Thyroid gland (tissue), 4 donors: ENCODE data around the gene RPUSD4. TPM values are rescaled to one million over a fixed set of nuclear protein-coding genes. Genes with fewer than 3 reads are reported as not detected.

Experiments
- DNase-seq, 2 donors: peaks; one replicate each; pipeline ENCODE4 v3.0.0-alpha.2; 2019
- H3K27ac ChIP-seq, 3 donors: fragments of 200-600 bp; sonication (generic); 1 replicate in 2 of 3; 2 replicates in 1 of 3; pipeline ENCODE4 v1.5.1; 2016 to 2019; ENCODE audit warnings: mild to moderate bottlenecking in 1 of 3, moderate library complexity in 1 of 3
- H3K27me3 ChIP-seq: fragments of 200-600 bp; sonication (generic); one replicate; pipeline ENCODE4 v1.5.1; 2019
- H3K36me3 ChIP-seq, 2 donors: fragments of 200-600 bp; sonication (generic); one replicate each; pipeline ENCODE4 v1.5.1; 2016 to 2019
- H3K4me1 ChIP-seq, 2 donors: fragments of 200-600 bp; sonication (generic); one replicate each; pipeline ENCODE4 v1.5.1; 2017 to 2019
- H3K4me3 ChIP-seq, 3 donors: fragments of 200-600 bp; sonication (generic); replicated peaks in 1 of 3; 1 replicate in 2 of 3; 2 replicates in 1 of 3; pipeline ENCODE4 v1.5.1; 2016; ENCODE audit warnings: mild to moderate bottlenecking in 1 of 3
- H3K9me3 ChIP-seq: fragments of 200-600 bp; sonication (generic); one replicate; pipeline ENCODE4 v1.5.1; 2017
- POLR2A ChIP-seq, 2 donors: fragments of 450-650 bp; IDR thresholded peaks; one replicate each; pipeline ENCODE4 v1.6.1; 2017; ENCODE audit warnings: antibody characterized with exemption in 2 of 2, mild to moderate bottlenecking in 2 of 2, moderate library complexity in 1 of 2
- WGBS, 2 donors: methylation state at CpG; one replicate each; pipeline ENCODE4 v1.1.5; 2017; 5-methylcytosine and 5-hydroxymethylcytosine counted together
- intact Hi-C: fragments of 100-400 bp; cut with DNase I; formaldehyde crosslinking; loops from one replicate; pipeline ENCODE4 v1.15.1; 2023
- total RNA-seq, 4 donors: library from RNA; depleted of rRNA; stranded (reverse); fragments of >200 nt; gene quantifications; one replicate each; pipeline ENCODE4 v1.2.3, GENCODE V29; 2016
- TF ChIP-seq, protein P1 (sequence below), 6 experiments: fragments of 200-600 bp in 3 of 6; fragments of 450-650 bp in 3 of 6; sonication (generic) in 3 of 6; IDR thresholded peaks; one replicate each; pipeline ENCODE4 v1.5.1; 2016 to 2019; ENCODE audit warnings: antibody characterized with exemption in 6 of 6, mild to moderate bottlenecking in 2 of 6, inconsistent platforms in 1 of 6, moderate library complexity in 1 of 6

The RPUSD4 gene
- total RNA-seq, 4 donors from 2014 or later, result 10.5 to 17.6 (median 14.6) TPM

DNA sequence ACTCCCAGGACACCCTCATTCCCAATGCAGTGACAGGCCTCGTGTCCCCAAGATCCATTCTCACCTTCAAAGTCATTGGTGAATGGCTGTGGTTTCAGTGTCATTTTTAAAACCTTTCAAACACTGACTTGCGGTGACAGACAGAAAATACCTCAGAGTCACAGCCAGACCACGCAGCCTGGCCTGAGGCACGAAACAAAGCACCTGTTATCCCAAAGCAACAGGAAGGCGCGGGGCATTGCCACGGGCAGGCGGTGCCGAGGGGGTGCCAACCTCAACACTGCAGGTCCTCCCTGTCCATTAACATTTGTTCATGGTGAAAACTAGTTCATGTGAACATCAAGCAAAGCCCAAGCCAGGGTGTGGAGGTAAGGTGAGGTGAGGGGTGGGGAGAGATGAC lies 38.2 kb downstream of the RPUSD4 start:
- intact Hi-C loops, result no loop called here
- TF ChIP-seq, protein P1, sequence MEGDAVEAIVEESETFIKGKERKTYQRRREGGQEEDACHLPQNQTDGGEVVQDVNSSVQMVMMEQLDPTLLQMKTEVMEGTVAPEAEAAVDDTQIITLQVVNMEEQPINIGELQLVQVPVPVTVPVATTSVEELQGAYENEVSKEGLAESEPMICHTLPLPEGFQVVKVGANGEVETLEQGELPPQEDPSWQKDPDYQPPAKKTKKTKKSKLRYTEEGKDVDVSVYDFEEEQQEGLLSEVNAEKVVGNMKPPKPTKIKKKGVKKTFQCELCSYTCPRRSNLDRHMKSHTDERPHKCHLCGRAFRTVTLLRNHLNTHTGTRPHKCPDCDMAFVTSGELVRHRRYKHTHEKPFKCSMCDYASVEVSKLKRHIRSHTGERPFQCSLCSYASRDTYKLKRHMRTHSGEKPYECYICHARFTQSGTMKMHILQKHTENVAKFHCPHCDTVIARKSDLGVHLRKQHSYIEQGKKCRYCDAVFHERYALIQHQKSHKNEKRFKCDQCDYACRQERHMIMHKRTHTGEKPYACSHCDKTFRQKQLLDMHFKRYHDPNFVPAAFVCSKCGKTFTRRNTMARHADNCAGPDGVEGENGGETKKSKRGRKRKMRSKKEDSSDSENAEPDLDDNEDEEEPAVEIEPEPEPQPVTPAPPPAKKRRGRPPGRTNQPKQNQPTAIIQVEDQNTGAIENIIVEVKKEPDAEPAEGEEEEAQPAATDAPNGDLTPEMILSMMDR (IDR thresholded peaks at IDR 0.05), result no peak
- no peak for TF ChIP-seq POLR2A (IDR thresholded peaks at IDR 0.05)
- Histone ChIP-seq H3K4me3 (no peak overlapping the region), H3K9me3 (no peaks in the 10 kb centered on the region), H3K27ac (no peak overlapping the region), H3K27me3 (no peaks in the 10 kb centered on the region), H3K36me3 (no peaks in the 10 kb centered on the region), H3K4me1 (peaks cover 0 to 4% of the 10 kb centered on the region in 2 donors)
- 87 to 98% methylated on average over 9 of the region's 9 CpGs for WGBS, 2 donors
- DNase-seq, result no peak

DNA sequence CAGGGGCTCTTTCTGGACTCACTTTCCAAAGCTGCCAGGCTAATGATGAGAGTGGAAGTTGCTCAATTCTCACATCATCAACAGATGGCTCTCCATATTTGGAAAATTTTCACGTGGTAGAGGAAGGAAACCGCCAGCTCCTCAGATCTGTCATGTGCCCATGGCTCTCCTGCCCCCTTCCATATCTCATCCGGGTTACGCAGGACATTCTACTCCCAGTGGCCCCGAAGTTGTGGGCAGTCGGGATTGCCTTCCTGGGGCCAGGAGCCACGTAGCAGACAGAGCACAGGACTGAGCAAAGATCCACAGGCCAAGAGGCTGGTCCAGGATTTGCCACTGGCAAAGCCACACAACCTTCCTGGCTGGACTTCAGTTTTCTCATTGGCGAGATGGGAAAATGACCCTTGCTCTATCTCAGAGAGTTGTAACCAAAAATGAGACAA lies 38.8 kb downstream of the RPUSD4 start:
- DNase-seq, result no peak
- no peaks in the 10 kb centered on the region for H3K9me3 ChIP-seq
- intact Hi-C loops, result no loop called here
- no peak for TF ChIP-seq POLR2A (IDR thresholded peaks at IDR 0.05)
- TF ChIP-seq, protein P1 (IDR thresholded peaks at IDR 0.05), result no peak
- H3K27me3 ChIP-seq, result no peaks in the 10 kb centered on the region
- no peaks in the 10 kb centered on the region for H3K36me3 ChIP-seq
- 65 to 84% methylated on average over 3 to 8 of the region's 8 CpGs for WGBS, 2 donors
- no peak overlapping the region for H3K27ac ChIP-seq
- peaks cover 0 to 4% of the 10 kb centered on the region in 2 donors for H3K4me1 ChIP-seq
- no peak overlapping the region for H3K4me3 ChIP-seq

DNA sequence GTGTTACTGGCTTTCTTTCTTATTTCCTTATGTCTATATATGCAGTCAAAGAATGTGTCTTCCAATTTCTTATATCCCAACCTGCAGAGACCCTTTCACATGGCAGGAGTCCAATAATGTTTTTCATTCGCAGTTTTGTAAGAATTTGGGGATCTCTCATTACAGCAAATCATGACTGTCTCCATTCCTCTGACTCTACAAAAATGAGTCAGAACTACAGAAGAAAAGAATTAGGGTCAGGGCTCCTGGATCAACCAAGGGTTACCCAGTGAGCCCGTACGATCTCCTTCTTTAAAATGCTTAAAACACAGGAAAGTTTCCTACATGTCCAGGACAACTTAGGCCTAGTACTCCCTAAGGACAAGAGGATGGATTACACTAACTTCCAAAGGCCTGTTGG lies 42.2 kb downstream of the RPUSD4 start:
- 88 to 90% methylated on average over 3 of the region's 3 CpGs for WGBS, 2 donors
- H3K4me3 ChIP-seq, result no peak overlapping the region
- no peaks in the 10 kb centered on the region for H3K36me3 ChIP-seq

DNA sequence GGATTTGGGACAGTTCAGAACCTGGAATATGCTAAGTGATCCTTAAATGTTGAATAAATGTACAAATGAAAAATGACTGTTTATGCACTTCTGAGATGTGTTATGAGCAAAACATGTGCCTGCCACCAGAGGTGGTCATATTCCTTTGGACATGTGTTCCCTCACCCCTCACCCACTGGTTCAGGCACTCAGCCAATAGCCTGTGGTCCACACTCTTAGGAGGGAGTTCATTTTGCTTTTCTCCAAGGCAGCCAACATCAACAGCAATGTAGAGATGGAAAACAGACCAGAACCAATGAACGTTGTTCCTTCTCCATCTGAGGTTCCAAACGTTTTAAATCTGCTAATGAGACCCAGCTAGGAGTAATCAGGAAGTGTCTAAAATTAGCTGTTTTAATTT lies 44.0 kb downstream of the RPUSD4 start:
- Histone ChIP-seq H3K36me3 (no peaks in the 10 kb centered on the region), H3K4me3 (no peak overlapping the region), H3K27ac (no peak overlapping the region), H3K4me1 (peaks cover 6 to 12% of the 10 kb centered on the region in 2 donors), H3K9me3 (no peaks in the 10 kb centered on the region), H3K27me3 (no peaks in the 10 kb centered on the region)
- 70 to 72% methylated on average over 2 of the region's 2 CpGs for WGBS, 2 donors
- DNase-seq, result no peak
- intact Hi-C loops, result no loop called here
- TF ChIP-seq, protein P1 (IDR thresholded peaks at IDR 0.05), result no peak
- no peak for TF ChIP-seq POLR2A (IDR thresholded peaks at IDR 0.05)

More for the DNA sequence above, 42.2 kb downstream of the RPUSD4 start:
- intact Hi-C loops, result no loop called here
- Histone ChIP-seq H3K4me1 (no peaks in the 10 kb centered on the region), H3K9me3 (no peaks in the 10 kb centered on the region), H3K27me3 (no peaks in the 10 kb centered on the region), H3K27ac (no peak overlapping the region)
- no peak for TF ChIP-seq POLR2A (IDR thresholded peaks at IDR 0.05)
- TF ChIP-seq, protein P1 (IDR thresholded peaks at IDR 0.05), result no peak
- no peak for DNase-seq

DNA sequence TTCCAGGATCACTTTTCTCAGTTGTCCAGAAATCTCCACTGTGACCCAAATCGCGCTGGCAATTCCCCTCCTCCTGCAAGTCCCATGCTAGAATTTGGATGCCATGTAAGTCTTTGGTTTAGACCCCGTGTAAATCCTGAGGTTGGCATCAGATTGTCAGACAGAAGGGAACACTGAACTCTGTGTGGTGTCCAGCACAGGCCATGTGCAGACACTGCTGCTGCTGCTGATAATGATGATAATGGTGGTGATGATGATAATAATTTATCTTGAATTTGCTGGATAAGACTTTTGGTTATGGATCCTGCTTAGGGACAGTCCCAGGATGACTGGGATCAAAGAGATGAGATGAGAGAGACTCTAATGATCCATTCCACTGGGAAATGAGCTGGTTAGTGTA lies 45.0 kb downstream of the RPUSD4 start:
- DNase-seq, result no peak
- Histone ChIP-seq H3K27ac (no peak overlapping the region), H3K36me3 (no peaks in the 10 kb centered on the region), H3K9me3 (no peaks in the 10 kb centered on the region), H3K27me3 (no peaks in the 10 kb centered on the region), H3K4me3 (no peak overlapping the region), H3K4me1 (peaks cover 6 to 12% of the 10 kb centered on the region in 2 donors)
- intact Hi-C loops, result no loop called here
- WGBS, 2 donors, result 84 to 88% methylated on average over 3 of the region's 3 CpGs
- TF ChIP-seq POLR2A (IDR thresholded peaks at IDR 0.05), result no peak
- TF ChIP-seq, protein P1 (IDR thresholded peaks at IDR 0.05), result no peak
